Psoas muscle (tissue), 8 donors: ENCODE data around the gene ZNF501. TPM values are rescaled to one million over a fixed set of nuclear protein-coding genes. Genes with fewer than 3 reads are reported as not detected.

Source experiments
- ATAC-seq, 4 donors: fragments of 200-7000 bp; cut with Tn5 transposase; one replicate each; pipeline ENCODE4 v1.9.1; 2020; ENCODE audit warnings: moderate library complexity in 3 of 4, mild to moderate bottlenecking in 2 of 4
- DNase-seq, 2 donors: peaks; one replicate each; pipeline ENCODE4 v3.0.0-alpha.2; 2020
- H3K27ac ChIP-seq: fragments of 200-600 bp; one replicate; pipeline ENCODE4 v1.8.0; 2022
- H3K27me3 ChIP-seq, 3 donors: fragments of 200-600 bp in 1 of 3; one replicate each; pipeline versions ENCODE4 v1.6.1 to v1.8.0; 2013 to 2022; ENCODE audit warnings: low read length in 2 of 3, mild to moderate bottlenecking in 2 of 3, moderate library complexity in 1 of 3; ENCODE audit not compliant: insufficient read depth in 3 of 3
- H3K36me3 ChIP-seq, 2 donors: fragments of 200-600 bp in 1 of 2; one replicate each; pipeline versions ENCODE4 v1.6.1 to v1.8.0; 2013 to 2022; ENCODE audit warnings: low read depth in 1 of 2, mild to moderate bottlenecking in 1 of 2, moderate library complexity in 1 of 2; ENCODE audit not compliant: insufficient read depth in 1 of 2
- H3K4me1 ChIP-seq: fragments of 200-600 bp; one replicate; pipeline ENCODE4 v1.8.0; 2022
- H3K4me3 ChIP-seq: fragments of 200-600 bp; one replicate; pipeline ENCODE4 v1.8.0; 2022; ENCODE audit warnings: mild to moderate bottlenecking
- H3K9me3 ChIP-seq: fragments of 200-600 bp; one replicate; pipeline ENCODE4 v1.8.0; 2022
- CTCF ChIP-seq: fragments of 200-600 bp; IDR thresholded peaks from one replicate; pipeline ENCODE4 v1.8.0; 2022; ENCODE audit warnings: antibody characterized with exemption
- WGBS, 3 donors: extraction: QIAGEN DNeasy Blood & Tissue Kit; methylation state at CpG; one replicate each; pipeline versions ENCODE4 v1.1.6 to v1.1.7; 2013; 5-methylcytosine and 5-hydroxymethylcytosine counted together
- intact Hi-C, 2 donors: fragments of 100-400 bp; cut with DNase I; formaldehyde crosslinking; loops; one replicate each; pipeline versions ENCODE4 v1.11.0 to v1.14.2; 2022
- polyA plus RNA-seq, 3 donors: library from polyadenylated mRNA; stranded (reverse); fragments of 200-250 nt; gene quantifications; one replicate each; pipeline ENCODE4 v1.2.3, GENCODE V29; 2013
- total RNA-seq, 4 donors: library from RNA; stranded (reverse); fragmentation: NEBNext Ultra II Directional in 2 of 4; extraction: Animal tissue kit (Norgen Biotek cat#: 25700) in 2 of 4; gene quantifications; one replicate each; pipeline versions ENCODE4 v1.2.1 to v1.2.4, GENCODE V29; 2021 to 2023
- donor health status: healthy with polysubstance abuse.
- donor health status: DM: no; HTN: no; CAD: no; lungs with moderate emphysema.
- donor health status: Bipolar disorder and iron deficiency.
- donor health status: healthy.
- donor health status: DM: yes; HTN: yes; CAD: no.
- donor health status: DM: no; HTN: no; CAD: no.
- donor health status: DM: no; HTN: no; CAD: no.
- donor health status: DM: yes; HTN: yes; CAD: no.

Gene ZNF501
- total and polyA plus RNA-seq, 7 donors = 1.4 to 4.1 (median 1.7) TPM

GRCh38 chr3:44762690-44763089 lies 33.3 kb downstream of the ZNF501 start:
- Histone ChIP-seq H3K27me3 (no peaks in the 10 kb centered on the region), H3K27ac (no peak overlapping the region), H3K4me1 (peaks cover 7% of the 10 kb centered on the region), H3K4me3 (no peak overlapping the region), H3K36me3 (peaks cover under 1 to 18% of the 10 kb centered on the region in 2 donors), H3K9me3 (peaks cover 9% of the 10 kb centered on the region)
- no peak for DNase-seq
- no peak for TF ChIP-seq CTCF
- no peak for ATAC-seq
- intact Hi-C loops = loop anchor here in 1 of 2 donors (5.0 kb wide), 2 partner anchors 100 to 150 kb away; partner anchors contain the start of gene TMEM42
- whole genome bisulfite sequencing, 3 donors = 30 to 44% (median 34%) methylated on average over 5 of the region's 5 CpGs

- ATAC-seq (no peak), DNase-seq (no peak)
- H3K9me3 ChIP-seq = peaks cover 8% of the 10 kb centered on the region
- intact Hi-C loops = loop anchor here in 1 of 2 donors (5.0 kb wide), 2 partner anchors 98 to 148 kb away; partner anchors contain the start of gene TMEM42
- no peak for TF ChIP-seq CTCF
- no peaks in the 10 kb centered on the region for H3K27me3 ChIP-seq
- no peak overlapping the region for H3K4me3 ChIP-seq
- H3K4me1 ChIP-seq = peaks cover 7% of the 10 kb centered on the region
- H3K36me3 ChIP-seq = peaks cover 0 to 3% of the 10 kb centered on the region in 2 donors
- H3K27ac ChIP-seq = no peak overlapping the region
These were observed 34.8 kb downstream of the ZNF501 start for GRCh38 chr3:44764248-44764647.

- H3K36me3 ChIP-seq = no peaks in the 10 kb centered on the region
- no peaks in the 10 kb centered on the region for H3K4me1 ChIP-seq
- ATAC-seq (no peak), DNase-seq (no peak)
- intact Hi-C loops = no loop called here
- 94 to 100% (median 94%) methylated on average over 1 of the region's 1 CpG for WGBS, 3 donors
- H3K4me3 ChIP-seq = no peak overlapping the region
- no peaks in the 10 kb centered on the region for H3K27me3 ChIP-seq
- peaks cover 25% of the 10 kb centered on the region for H3K9me3 ChIP-seq
- no peak overlapping the region for H3K27ac ChIP-seq
- no peak for TF ChIP-seq CTCF
These were observed 42.1 kb downstream of the ZNF501 start for GRCh38 chr3:44771424-44772098.

- Histone ChIP-seq H3K4me3 (no peak overlapping the region), H3K27ac (no peak overlapping the region), H3K9me3 (peaks cover 25% of the 10 kb centered on the region), H3K4me1 (no peaks in the 10 kb centered on the region), H3K27me3 (no peaks in the 10 kb centered on the region), H3K36me3 (no peaks in the 10 kb centered on the region)
- 93 to 100% (median 98%) methylated on average over 1 of the region's 1 CpG for WGBS, 3 donors
- intact Hi-C loops = no loop called here
- no peak for DNase-seq
- ATAC-seq = no peak
- TF ChIP-seq CTCF = no peak
These were observed 42.6 kb downstream of the ZNF501 start for GRCh38 chr3:44772099-44772442.

GRCh38 chr3:44782891-44783290 lies 53.5 kb downstream of the ZNF501 start:
- DNase-seq = no peak
- H3K36me3 ChIP-seq = no peaks in the 10 kb centered on the region
- H3K27me3 ChIP-seq = no peaks in the 10 kb centered on the region
- H3K9me3 ChIP-seq = no peaks in the 10 kb centered on the region
- no peak for TF ChIP-seq CTCF
- no peak overlapping the region for H3K27ac ChIP-seq
- H3K4me3 ChIP-seq = no peak overlapping the region
- 97 to 99% (median 97%) methylated on average over 4 of the region's 4 CpGs for WGBS, 3 donors
- ATAC-seq = no peak
- no peaks in the 10 kb centered on the region for H3K4me1 ChIP-seq
- intact Hi-C loops = no loop called here
